ENCODE measurements around the gene MGAT1.
A peak's percentile ranks its signal among the peaks of the same experiment; 100 is the strongest.

Gene MGAT1

DNA sequence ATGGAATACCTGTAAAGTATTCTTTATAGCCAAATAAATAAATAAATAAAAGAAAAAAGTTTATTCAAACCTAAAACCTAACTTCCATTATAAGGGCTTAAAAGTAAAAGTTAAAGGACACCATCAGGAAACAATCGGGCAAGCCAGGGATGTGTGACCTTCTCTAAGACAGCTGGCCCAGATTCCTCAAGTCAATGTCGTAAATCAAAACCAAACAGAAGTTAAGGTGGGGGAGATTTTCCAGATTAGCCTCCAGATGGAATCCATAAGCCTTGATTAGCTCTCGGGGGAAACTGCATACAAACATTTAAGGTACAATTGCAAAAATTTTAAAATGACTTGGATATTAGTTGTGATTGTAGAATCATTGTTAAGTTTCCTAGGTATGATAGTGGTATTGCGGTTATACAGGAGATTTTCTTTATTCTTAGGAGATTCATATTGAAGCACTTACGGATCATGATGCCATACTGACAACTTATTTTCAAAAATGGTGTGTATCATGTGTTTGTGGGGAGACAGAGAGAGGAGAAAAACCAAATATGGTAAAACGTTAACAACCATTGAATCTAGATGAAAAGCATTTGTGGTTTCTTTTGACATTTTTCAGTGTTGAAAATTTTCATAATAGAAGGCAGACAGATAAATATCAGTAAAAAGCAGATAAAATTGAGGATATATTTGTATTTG is 21.5 kb upstream of the MGAT1 start:
- DNase-seq, result no peak

DNA sequence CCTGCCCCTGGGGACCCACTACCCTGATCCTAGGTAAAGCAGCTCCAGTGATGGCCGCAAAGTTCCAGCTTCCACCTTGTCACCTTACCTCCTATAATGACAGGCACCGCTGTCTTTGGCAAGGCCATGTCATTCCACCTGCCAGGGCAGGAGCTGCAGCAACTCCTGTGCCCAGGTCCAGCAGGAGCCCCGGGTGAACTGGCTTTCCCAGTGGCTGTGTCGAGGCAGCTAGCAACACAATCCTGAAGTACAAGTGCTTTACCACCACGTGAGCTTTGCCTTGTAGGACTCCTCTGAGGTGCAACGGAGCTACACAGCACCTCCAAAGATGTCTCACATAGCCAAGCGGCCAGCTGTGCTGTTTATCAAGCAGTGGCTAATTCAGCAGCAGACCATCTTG is 20.7 kb upstream of the MGAT1 start:
- DNase-seq, result no peak

DNA sequence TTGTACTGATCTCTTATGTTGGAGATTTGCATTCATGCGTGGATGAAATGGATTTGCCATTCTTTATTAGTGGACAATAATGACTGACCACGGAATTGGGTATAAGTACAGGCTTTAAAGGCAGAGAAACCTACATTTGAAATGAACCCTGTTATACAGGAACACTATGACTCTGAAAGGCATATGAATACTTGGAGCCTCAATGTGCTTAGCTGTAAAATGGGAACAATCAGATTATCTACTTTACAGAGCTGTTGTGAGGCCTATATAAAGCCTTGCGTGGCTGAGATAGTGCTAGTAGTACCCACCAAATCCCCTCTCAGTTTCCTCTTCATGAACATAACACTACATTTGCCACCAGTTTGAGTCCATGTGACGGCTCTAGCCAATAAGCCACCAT is 18.9 kb upstream of the MGAT1 start:
- DNase-seq, result no peak

DNA sequence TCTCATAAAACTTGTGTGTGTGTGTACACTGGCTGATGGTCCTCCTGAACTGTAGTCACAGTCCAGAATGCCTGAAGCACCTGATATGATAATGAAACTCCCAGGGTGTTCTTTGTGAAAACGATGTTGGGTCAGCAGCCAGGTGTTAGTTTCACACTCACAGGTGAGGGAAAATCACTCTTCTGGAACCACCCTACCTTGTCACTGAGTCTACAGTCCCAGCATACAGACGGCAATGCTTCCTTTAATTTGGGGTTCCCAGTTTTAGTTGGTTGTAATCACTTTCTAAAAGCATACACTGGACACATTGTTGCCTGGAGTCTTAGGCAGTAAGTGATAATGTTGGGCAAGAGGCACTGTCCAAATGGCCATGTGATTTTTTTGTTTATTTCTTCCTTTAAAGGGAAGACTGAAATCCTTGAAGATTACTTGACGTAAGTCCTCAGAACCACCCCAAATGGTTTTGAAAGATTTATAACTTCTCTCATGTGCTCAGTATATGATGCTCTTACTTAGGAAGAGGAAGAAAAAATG is 18.2 kb upstream of the MGAT1 start:
- peak; percentile 95 to 99 for DNase-seq

DNA sequence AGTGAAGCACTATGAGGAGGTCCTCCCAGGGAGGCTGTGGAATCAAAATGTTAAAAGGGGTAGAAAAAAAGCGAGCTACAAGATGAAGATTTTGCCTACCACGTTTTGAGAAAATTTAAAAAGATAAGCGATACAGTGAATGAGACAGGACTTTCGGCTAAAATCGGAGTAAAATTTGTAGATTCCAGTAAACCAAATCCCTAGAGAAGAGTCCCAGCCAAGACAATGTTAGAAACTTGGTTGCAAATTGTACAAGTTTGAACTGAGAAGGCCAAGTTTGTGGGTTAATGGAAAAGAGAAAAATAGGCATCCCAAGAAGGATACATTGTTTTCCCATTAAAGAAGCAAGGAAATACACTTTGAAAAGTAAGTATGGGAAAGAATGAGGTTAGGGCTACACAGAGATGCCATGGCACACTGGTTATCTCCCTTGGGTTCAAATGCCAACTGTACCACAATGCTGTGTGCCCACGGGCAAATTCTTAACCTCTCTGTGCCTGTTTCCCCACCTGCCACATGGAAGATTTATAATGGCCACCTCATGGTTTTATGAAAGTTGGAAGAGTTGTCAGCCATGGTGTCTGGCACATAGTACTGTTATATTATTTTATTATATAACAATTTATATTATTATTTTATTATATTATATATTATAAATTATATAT is 16.2 kb upstream of the MGAT1 start:
- DNase-seq, result no peak

DNA sequence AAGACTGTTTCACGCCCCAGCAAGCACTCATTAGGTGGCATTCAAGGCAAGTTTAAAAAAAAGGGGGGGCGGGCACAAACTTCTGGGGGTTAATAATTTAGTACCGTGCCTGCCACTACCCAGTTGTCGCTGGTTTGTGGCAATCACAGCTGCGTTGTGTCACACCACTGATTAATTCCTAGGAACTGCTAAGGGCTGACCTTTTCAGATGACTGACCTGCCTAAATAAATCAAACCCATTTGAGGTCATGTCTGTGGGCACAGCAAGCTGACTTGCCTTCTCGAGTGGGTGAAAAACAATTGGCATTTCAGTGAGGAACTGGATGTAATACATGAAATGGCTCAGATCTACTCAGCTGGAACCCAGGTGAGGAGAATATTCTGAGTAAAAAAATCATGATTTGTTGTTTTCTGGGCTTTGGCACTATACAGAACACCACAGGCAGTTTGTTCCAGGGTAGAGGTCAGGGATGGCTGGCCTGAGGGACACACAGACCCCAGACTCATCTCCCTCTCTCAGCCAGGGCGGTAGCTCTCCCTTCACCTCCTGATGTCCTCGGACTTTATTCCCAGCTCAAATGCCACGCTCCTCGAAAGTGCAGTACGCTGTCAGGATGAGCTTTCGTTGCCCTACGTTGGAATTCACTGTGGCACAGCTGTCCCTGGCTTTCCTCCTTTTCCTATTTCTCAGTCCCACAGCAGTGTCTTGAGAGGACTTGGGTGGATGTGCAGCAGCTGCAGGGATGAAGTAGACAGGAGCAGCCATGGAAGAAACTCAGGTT is 15.5 kb upstream of the MGAT1 start:
- peak; percentile 78 to 91 for DNase-seq

DNA sequence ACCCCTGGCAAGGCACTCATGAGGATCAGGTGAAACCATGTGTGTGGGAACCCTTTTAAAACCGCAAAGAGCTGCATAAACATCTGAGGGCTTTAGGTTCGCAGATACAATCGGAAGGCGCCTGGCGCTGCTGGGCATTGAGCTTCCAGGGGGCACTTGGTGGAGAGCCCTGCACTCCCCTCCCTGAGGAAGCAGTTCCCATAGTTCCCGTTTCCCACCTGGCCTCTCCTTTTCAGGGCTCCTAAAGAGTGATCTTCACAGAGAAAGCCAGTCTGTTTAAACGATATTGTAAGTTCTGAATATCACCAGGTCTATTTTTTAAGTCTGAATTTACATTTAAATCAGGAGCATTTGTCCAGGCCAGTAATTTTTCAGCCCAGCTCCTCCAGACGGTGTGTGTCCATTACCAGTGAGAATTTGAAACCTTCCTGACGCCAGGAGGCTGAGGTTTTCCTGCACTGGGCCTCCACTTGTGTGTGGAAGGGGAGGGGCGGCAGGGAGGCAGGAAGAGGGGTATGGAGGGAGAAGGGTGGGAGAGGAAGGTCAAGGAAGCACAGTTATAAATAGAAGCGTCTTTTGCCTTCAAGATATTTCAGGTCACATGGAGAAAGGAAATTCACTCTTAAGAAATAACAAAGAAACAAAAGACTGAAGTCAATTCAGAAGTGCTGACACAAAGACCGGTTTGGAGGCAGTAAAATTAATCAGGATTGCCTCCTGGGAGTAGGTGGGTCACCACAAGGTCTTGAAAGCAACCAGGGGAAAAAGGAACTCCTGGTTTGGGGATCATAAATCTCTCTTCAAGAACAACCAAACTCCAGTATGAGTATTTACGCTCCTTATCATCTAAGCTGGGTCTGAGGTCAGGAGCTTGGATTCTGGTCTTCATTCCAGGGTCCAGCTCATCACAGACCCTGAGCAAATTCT is 14.3 kb upstream of the MGAT1 start:
- peak; percentile 59 to 79 for DNase-seq

DNA sequence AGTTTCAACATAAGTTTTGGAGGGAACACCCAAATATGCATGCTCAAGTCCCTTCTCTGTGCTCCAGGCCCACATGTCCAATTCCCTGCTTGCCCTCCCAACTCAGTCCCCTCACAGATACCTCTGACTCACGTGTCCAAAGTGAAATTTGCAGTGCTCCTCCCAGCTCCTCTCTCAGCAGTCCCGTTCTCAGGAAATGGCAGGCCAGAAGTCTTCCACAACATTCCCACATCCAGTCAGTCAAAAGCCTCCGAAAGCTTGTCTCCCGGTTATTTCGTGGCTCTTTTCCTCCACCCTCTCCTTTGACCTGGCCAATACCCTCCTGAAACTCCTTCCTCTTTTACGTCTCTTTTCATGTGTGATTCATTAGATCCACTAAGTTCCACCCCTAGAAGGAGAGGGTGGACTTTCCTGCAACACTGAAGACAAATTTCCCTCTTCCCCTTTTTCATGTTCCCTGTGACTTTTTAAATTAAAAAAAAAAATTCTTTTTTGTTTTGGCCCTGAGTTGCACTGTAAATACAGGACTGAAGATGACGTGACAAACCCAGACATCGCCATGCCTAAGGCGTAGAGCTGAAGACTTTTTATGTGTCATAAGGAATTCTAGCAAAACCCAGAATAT is 12.8 kb upstream of the MGAT1 start:
- DNase-seq, result peak; percentile 87 to 91

DNA sequence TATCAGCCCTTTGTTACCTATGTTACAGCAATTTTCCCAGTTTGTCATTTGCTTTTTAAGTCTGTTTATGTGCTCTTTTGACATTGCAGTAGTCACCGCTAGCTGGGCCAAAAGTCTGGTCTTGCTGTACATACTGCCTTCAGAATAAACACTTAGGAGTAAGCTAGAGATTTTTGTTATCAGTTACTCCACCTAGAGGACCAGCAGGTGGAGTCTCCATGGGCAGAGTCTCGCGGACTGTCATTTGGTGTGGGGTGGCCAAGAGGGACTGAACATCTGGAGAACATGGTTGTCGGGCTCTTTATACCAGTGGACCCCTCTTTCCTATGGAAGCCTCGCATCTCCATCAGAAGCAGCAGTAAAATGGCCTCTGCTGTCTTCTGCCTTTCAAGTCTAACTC is 10.8 kb upstream of the MGAT1 start:
- DNase-seq, result peak in 1 of 2 donors; percentile 44

DNA sequence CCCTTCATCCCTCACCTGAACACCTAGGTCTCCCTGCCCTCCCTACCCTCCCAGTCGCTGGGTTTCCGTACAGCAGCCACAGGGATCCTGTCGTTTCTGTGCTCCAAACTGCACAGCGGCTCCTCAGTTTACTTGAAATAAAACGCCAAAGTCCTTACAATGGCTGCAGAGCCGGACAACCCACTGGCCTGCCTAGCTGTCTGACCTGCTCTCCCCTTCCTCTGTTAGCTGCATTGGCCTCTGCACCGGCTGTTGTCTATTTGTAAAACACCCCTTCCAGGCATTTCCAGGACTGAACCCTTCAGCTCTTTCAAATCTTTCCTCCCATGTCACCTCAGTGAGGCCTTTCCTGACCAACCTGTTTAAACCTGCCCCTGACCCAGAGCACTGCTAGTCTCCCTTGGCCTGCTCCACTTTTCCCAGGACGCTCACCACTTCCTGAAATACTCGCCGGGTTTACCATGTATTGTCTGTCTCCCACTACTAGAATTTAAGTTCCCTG is 9.1 kb upstream of the MGAT1 start:
- DNase-seq, result peak; percentile 40 to 51

DNA sequence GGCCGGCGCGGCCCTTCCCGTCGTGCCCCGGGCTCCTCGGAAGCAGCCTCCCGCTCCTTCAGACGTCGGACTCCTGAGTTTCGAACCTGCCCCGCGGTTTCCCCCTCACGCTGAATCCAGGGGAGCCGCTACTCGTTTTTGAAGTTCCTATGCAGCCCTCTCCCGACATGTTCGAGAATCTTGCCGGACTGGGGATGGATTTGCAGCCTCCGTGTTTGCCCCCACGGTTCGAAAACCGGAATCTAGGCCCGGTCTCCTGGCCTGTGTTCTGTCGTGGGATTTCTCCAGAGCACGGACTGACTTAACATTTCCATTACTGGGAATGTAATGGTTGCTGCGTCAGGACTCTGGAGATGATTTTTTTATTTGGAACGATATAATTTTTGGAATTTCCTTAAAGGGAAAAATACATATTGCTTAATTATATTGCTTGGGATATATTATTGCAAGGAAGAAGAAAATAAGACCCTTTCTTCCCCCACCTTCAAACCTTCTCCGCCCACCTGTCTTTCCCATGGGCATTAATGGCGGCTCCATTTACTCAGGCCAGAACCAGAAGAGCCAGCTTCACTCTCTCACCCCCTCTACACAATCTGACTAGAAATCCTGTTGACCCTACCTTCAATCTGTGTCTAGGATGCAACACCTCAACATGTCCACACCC is 8.5 kb upstream of the MGAT1 start:
- no peak for DNase-seq

DNA sequence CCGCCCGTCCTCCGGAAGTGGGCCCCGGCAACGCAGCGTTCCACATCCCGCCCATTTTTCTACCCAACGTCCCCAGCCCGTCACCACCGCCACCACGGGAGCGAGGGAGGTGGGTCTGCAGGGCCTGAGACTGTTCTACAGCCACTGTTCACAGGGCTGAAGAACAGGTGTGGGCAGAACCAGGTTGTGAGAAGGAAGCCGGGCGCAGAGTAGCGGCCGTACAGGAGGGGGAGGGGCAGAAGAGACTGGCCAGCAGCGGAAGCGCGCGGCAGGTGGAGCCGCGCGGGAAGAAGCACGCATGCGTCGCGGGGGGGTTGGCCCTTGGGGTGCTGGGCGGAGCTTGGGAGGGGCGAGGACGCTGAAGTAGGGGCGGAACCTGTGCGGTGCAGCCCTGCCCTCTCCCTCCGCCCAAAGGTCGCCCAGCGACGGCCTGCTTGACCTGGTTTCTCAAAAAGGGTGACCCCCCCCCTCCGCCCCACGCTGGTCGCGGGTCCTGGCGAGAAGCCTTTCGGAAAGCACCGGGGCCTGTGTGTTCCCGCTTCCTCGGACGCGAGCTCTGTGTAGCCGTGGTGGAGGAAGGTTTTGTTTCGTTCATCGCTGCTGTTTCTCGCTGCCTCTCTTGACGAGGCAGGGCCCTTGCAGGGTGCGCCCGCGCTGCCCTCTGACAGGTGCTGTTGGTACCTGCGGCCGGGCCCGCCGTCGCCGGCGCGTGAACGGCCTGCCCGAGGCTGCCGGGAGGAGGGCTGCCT is 7.8 kb upstream of the MGAT1 start:
- DNase-seq, result peak; percentile 95 to 96

DNA sequence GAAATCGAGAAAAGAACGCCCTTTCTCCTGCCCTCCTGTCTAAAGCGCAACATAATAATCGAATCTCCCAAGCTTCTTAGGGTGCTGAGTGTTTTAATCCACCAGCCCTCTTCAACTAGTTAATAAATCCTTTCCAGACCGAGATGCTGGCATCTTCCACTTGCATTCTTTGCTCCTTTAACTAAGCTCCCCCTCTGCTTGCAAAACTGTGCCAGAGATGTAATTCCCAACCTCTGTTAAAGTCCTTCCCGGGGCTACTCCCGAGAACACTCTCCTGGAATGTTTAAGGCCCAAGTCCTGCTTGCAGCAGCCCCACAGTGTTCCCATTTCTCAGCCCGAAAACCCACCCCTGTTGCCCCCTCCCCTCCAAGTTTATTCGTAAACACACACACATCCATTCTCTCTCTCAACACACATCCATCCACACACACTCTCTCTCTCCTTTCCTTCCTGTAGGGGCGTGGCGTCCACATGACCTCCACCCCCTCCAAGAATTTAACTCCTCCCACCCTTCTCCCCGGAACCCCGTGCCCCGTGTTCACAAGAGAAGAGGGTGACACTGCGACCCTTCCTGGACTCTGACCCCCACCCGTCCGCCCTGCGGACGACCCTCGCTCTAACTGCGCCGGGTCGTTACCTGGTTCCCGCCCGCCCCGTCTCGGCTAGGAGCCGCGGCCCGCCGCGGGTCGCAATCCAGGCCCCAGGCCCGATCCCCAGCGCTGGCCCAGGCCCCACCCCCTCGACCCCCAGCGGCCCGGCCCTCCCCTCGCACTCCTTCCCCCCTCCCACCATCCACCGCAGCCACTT is 7.0 kb upstream of the MGAT1 start:
- DNase-seq, result peak; percentile 80 to 89

DNA sequence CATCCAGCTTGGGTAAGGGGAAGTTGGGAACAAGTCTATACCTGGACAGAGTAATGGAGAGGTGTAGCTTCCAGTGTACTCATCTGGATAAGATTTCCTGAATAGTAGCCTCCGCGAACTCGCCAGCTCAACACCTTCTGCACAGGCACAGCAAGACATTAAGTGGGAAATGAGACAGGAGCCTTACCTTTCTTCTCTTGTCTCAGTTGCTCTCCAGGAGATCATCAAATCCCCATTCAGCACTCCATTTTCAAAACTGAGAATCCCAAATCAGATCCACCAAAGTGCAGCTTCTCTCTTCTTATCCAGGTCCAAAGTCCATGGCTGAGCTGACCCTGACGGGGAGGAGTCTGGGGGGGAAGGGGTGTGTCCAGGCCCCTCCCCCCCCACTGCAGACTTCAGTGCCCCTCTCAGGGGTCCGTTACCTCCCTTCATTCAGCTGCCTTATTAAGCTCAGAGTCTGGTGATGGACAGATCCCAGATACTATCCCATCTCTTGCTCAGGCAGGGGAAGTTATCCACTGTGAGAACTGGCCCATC is 5.9 kb upstream of the MGAT1 start:
- DNase-seq, result no peak

DNA sequence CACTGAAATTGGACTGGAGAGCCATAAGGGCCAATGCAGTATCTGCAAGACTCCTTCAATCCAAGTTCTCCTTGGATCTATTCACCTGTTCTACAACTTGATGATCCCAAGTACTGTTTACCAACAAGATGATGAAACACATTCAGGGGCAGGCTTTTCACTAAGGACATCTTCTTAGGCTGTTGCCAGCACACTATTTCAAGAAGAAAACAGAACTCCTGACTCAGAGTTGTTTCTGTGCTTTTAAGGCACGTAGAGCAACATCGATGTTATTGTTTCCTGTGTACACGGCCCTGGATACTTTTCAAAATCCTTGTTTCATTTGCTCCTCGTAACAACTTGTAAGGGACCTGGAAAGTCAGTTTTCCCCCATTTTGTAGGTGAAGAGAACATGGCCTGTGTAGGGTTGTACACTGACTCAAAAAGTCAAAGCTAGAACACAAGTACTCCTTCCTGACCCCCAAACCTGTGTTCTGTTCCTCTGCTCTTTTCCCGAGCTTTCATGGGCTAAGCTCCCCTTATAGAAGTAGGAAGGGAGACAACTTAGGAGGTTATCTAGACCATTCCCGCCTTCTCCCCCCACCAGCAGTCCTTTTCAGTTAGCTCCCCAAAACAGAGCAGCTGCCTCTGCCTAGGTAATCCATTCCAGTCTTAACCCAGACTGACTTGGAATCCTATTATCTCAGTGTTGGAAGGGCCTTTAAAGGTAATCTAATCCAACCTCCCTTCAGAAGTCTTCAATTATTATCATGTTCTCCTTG is 5.2 kb upstream of the MGAT1 start:
- DNase-seq, result no peak

DNA sequence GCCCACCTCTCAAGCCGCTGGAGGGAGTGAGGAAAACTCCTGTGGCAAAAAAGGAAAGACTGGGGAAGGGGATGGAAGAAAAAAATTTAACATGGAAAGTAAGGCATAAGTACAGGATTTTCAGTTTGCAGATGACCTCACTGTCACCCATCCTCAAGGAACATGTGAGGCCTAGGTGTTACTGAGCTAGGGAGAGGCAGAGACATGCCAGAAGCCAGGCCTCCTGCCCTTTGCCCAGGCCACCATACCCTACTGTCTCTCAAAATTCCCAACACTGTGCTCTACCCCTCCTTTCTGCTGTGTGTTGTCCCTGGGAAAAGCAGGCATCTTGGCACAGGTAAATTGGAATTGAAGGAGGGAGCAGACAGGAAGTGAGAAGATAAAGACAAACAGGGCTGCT is 4.4 kb upstream of the MGAT1 start:
- DNase-seq, result no peak

DNA sequence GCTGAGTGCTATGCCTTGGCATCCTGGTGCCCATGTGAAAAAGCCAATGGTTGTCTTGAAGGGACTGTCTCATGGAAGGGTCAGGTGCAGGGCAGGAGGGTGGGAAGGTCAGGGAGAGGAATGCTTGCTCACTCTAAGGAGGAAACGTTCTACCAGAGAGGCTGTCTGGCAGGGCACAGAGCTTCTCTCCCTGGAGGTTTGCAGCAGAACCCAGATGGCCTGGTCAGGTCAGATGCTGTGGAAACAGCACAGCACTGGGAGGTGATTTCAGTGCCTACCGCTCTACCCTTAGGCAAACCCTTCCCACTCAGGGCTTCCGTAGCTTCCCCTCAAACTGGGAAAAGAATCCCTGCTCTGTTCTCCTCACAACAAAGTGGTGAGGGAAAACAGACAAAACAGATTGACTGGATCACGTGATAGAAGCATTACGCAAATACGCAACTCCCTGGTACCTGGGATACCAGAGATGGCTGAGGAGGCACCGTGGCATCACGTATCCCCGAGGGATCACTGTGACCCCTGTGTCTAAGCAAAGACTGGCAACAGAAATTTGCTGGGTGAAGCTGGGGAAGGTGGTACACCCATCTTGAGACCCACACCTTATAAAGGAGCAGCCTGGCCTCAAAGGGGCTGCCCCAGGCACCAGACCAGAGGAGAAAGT is 3.9 kb upstream of the MGAT1 start:
- DNase-seq, result peak; percentile 49

DNA sequence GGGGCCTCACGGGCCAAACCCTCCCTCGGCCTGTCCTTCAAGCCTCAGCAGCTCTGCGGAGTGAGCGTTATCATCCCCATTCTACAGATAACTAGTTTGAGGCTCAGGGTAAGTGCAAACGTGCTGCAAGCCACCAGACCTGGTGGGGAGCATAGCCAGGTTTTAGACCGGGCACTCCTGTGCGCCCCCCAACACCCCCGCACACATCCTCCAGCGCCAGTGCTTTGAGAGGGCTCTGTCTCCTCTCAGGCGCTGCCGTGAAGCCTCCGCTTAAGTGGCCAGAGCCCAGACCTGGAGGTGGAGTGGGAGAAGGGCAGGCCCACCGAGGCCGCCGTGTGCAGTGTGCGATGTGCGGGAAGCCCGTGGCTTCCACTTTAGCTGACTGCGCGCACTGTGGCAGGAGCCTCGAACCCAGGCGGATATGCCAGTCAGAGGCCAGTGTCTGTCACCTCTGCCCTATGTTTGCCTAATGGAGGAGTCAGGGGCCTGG is 1.6 kb upstream of the MGAT1 start:
- DNase-seq, result peak in 1 of 2 donors; percentile 41

Measured in inflammatory macrophage (primary cell).